Measurements from ENCODE around the gene POLR1A.

The POLR1A gene

DNA sequence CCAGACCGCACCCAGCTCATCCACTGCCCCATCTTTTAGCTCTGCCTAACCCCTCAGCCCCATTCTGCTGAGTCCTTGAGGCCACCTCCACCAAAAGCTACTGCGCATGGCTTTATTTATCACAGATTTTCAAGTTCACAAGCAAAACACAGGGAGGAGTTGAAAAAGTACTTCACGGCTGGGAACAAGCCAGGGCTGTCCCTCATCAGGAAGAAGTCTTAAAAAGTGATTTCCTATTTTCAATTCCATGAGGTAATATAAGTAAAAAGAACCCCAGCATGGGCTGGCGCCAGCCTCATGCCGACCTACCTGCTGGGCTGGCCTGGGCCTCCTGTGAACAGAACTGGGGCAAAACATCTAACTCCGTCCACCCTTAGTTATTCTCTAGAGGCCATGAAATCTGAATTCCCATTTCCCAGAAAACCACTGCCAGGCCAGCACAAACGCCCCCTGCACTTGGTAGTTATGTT, 69.0 kb downstream of the POLR1A start:
- no peak for DNase-seq

DNA sequence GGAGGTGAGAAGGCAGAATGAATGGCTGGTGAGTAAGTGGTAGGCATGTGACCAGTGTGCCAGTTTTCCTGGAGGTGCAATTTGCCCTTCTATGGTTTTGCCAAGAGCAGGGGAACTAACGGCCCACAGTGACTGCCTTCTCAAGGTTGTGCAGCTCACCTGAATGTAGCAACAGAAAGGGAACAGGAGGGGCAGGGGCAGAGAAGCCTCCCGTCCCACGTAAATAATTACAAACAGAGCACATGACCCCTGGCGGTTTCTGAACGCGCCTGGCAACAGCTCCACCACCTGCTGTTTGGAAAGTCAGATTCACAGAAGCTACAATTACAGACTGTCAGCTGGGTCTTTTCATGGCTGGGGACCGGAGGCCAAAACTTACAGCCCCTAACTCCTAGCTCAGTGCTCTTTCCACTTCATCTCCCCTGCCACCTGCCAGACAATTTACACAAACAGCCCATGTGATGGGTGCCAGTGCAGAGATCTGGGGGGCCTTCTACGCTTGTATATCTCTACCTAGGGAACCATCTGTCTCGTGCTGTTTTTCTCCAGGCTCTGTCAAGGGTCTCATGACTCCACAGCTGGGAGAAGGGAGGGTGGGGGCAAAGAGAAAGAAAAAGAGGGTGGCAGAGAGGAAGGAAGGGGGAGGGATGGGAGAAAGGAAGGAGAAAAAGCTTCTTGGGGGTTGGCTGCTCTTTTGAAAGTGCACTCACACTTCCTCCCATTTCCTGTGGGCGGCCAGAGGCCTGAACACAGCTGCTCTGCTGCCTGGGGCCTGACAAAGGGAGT, 69.6 kb downstream of the POLR1A start:
- DNase-seq, result peak; percentile 50

DNA sequence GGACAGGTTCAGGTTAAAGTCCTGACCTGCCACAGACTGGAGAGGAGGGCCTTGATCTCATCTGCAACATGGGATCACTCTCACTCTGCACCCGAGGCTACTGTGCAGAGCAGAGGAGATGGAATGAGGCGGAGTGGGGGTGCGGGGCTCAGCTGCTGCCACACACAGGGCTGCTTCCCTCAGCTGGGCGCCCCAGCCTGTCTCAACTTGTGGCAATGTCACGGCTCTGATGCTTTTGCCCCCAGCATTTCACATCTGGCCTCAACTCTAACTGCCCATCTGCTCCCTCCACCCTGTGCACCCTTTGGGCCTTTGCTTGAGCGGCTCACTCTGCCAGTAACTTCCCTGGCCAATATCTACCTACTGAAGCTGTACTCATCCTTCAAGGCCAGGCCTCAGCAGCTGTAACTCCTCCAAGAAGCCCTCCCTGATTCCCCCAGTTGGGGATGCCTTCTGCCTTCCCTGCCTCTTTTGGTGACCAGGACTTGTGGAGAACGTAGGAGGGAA, 70.3 kb downstream of the POLR1A start:
- DNase-seq, result no peak

DNA sequence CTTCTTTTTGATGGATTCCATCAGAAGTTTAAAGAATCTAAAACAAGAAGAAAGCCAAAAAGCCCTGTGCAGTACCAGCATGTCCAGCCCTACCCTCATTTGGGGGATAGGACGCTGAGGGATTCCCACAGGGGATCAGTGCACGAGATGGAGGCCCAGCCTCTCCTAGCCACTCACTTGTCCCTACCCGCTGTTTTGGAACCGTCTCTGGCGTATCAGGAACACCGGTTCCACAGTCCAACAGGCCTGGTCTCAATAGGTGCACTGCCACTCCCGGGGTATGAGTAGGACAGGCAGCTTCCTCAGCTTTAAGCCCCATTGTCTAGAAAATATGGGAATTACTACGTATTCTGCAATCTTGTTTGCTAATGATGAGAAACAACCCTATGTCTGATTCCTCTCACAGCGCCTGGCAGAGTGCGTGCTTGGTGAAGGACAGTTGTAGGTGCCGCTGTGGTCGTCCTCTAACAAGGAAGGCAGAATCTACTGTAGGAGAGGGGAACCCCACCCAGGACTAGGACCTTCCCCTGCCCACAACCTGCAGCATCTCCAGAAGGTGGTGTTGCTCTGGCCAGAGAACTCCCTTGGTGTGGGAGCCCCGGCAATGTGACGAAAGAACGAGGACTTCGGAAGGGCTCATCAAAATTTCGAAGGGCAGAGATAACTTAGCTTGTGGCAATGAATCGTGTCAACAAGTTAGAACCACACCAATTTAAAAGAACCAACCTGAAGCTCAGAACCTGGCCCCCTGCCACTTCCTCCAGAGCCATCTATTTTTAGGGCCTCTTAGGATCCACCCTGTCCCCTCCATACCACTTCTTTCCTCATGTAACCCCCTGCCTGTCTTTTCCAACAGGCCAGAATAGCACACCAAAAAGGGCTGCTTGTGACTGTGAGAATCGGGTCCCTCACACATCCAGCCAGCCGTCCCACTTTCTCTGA, 71.7 kb downstream of the POLR1A start:
- DNase-seq, result no peak

DNA sequence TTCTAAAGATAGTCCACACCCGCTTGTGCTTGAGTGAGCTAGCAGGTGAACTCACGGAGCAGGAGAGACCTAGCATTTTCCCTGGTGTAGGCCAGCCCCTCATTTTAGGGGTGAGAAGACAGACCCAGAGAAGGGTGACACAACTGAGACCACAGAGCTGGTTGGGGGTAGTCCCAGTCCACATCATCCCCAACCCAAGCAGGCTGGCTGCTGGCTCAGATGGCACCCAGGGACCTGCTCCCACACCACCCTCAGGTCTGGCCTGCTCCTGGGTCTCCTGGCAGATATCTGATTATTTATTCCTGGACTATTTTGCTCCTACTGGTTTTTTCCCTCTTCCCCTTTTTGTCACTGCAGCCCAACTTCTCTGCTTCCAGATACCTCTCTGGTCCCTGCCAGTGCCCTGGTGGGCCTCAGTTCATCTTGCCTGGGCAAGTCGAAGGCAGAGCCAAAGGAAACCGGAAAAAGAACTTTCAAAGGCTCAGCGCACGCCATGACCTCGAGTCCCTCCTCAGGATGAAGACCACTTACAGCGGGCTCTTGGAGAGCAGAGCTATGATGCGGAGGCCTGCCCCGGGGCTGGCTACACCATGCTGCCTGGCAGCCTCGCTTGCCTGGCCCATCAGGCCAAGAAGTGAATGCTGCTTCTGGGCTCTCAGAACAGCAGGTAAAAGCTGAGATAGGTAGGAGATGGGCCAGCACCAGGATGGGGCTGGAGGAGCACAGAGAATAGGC, 72.7 kb downstream of the POLR1A start:
- no peak for DNase-seq

DNA sequence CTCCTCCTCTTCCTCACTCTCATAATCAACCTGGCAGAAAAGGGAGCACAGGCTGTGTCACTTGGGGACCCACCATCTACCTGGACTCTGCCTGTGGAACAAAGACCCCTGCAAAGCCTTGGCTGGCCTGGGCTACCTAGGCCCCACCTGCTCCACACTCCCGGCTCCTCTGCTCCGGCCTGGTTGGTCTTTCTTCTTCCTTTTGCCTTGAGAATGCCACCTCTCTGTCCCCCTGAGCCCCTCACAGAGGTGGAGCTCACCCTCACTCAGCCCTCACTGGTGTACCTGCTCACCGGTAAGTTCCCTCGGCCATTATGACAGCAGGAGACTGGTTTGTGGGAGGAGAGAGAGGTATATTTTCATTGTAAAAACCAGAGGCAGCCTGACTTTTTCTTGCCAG, 74.1 kb downstream of the POLR1A start:
- DNase-seq, result no peak

DNA sequence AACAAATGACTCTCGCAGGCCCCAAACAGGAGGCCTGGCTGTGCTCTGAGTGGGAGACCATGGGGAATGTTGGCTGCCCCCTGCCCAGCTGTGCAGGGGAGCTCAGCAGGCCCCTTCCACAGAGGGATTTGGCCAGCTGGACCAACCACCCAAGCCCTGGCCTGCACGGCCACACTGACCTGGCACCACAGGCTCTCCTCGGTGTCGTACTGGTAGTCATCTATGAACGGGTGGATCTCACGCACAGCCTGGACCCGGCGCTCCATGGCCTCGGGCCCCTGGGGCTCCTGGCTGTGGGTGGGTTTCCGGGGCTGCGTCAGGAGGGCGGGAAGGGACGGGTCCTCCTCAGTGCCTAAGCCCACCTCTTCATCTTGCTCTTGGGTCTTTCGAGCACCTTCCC, 74.5 kb downstream of the POLR1A start:
- DNase-seq, result no peak

DNA sequence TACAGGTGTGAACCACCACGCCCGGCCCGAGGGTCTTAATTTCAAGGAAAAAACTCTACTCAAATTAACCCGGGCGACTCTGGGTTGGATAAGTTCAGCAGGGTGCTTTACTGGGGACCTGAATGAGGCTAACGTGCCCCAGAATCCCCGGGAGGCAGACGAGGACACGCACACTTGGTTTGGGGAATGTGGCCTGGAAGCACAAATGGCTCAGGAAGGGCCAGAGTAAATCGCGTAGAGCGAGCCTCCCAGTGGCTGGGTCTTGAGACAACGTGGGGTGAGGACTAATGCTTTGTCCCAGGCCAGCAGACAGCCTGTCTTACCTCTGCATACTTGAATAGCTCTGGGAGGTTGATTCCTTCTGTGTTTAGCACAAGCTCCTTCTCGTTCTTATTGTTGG, 75.8 kb downstream of the POLR1A start:
- DNase-seq, result no peak

DNA sequence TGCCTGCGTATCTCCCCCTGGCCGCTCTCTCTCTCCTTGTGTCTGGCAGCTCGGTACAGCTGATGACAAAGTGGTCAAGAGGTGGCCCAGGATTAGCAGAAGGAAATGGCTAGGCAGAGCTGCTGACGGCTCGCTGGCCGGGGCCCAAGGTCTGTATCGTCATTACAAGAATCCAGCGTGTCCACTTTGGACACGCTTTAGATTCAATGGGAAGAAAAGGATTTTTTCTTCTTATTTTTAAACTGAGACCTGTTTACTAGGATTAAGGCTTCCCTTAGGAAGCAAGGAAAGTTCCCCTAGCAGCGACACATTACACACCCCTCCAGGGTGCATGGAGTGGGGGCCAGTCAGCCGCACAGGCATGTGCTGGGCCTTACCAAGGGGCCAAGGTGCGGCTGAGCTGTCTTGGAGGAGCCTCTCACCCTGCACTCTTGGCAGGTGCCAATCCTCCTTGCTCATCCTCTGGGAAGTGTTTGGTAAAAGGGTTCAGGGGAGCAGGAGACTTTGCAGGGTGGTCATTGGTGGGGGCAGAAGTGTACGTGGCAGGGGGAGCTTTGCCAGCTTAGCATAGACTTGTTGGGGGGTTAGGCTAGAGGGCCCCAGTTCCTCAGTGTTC, 76.8 kb downstream of the POLR1A start:
- no peak for DNase-seq

DNA sequence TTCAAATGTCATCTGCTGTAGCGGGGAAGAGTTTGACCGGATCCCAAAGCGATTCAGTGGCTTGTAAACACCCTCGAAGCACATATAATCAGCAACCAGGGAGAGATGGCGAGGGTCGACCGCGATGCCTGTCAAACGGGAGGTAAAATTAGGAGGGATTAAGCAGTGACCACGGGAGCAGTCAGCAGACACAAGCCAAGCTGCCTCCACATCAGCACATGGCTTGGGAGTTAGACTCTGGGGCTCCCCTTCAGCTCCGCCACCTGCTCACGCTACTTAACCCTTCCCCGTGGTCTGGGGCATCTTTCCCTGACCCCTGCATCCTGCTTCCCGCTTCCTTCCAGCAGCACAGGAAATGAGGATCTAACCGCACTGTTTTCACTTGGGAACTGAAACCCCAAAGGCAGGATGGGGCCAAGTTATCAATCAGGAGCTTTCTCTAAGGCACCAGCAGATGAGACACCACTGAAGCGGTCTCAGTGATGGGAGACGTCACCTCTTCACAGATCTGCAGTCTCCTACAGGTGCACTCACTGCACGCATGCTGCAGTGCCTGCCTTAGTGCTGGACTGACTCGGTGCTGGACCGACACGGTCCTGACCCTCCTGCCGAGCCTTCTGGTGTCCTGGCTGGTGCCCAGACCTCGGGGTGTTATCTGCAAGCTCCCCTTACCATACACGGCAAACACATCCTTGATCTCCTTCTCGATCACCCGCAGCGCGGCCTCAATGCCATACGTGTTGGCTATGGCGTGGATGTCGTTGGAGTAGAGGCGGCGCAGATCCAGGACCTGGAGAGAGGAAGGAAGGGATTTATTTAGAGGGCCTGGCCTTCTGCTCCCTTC, 77.5 kb downstream of the POLR1A start:
- DNase-seq, result no peak

DNA sequence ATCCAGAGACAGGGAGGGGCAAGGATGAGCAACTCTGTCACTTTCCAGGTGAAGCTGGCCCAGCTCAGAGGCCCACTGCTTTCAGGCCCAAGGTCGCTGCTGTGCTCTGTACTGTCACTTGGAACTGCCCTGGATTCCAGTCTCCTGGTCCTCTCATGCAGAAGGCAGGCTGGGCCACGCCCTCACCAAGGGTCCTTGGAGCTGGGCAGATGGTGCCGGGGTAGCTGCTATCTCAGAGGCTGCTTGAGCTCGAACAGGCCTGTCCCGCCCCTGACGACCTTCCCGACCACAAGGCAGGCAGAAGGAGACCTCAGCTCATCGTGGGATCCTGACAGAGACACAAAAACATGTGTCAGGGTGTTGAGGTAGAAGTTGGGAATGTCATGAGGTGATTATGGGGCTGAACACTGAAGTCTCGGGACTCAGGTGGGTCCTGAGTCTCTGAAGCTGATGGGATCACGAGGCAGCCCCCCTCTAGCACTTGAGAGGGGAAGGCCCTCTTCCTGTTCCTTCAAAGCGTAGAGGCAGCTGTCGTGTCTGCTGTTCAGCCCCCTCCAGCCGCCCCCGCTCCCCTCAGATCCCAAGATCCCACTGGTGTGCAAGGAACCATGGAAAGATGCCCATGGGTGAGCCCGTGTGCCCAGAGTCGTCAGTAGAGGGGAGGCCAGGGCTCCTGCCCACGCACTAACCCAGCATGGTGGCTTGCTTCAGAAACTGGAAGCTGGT, 78.3 kb downstream of the POLR1A start:
- DNase-seq, result no peak

DNA sequence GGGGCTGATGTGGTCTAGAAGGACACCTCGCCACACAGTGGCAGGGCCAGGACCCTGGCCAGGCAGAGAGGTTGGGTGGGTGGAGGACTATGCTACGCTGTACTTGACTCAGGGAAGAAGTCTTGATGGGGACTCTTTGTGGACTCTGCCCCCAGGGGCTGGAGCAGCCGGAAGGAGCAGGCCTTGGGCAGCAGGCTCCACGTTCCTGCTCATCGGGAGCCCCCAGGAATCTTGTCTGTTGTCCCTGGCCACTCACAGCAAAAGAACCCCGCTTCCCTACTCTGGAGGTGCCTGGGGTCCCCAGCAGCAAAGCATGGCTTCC, 79.0 kb downstream of the POLR1A start:
- no peak for DNase-seq

DNA sequence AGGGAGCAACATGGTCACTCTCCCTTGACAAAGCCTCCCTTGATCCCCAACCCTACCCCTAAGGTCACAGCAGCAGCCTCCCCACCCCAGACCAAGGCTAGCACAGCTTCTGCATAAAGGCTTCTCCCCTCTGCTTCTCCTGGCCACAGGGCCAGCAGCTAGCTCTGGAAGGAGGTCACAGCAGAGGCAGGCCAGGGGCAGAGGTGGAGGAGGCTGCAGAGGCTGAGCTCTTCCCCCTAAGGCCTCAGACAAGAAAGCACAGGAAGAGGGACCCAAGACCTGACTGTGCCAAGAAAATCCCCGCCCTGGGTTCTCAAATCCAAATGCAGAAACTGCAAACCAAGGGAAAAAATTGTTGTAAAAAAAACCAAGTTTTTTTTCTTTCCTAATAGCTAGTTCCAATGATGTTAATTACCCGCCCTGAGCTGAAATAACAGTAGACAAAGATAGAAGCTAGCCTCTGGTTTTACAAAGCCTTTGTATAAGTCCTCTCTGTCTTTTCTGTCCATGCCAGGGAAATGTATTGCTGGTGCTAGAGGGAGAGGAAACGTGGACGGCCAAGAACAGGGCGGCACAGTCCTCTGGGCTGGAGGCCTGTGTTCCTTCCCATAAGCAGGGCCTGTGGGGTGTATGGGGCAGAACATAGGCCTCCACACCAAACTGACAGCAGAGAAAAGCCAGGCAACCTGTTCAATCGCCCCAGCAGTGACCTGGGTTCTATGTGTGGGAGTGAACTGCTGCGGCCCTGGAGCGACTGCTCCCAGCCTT, 79.5 kb downstream of the POLR1A start:
- DNase-seq, result no peak

DNA sequence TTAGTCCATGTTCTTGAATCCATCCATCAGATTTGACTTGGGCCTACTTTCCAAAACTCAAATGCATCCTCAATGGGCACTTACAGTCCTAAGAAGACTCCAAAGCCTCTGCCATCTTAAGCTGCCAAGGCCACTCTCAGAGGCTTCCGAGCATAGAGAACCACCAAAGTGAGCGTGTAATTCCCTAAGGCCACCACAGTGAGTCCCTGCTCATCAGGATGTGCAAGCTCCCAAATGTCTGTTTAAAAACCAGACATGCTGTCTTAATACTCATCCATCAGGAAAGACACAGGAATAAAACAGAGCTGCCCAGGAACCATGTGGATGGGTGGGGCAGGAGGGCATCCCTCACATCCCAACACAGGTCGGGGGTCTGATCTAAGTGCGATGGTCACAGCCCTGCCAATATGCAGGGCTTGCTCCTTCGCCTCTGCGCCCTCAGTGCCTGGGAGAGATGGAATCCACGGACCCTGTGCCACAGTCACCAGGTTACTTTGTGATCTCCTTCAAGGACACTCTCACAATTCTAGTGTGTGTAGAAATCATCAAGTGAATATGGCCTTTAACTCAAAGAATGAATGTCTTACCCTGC, 80.4 kb downstream of the POLR1A start:
- no peak for DNase-seq

DNA sequence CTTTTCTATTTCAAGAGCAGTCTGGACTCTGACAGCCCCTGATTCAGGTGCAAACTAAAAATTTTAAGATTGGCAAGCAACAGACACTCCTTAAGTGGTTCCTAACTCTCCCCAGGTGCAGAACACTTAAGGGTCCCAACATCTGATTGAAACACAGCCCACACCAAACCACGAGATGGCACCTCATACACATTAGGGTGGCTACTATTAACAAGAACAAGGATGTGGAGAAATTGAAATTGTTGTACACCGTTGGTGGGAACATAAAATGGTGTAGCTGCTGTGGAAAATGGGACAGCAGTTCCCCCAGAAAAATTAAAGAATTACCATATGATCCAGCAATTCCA, 82.3 kb downstream of the POLR1A start:
- DNase-seq, result no peak

DNA sequence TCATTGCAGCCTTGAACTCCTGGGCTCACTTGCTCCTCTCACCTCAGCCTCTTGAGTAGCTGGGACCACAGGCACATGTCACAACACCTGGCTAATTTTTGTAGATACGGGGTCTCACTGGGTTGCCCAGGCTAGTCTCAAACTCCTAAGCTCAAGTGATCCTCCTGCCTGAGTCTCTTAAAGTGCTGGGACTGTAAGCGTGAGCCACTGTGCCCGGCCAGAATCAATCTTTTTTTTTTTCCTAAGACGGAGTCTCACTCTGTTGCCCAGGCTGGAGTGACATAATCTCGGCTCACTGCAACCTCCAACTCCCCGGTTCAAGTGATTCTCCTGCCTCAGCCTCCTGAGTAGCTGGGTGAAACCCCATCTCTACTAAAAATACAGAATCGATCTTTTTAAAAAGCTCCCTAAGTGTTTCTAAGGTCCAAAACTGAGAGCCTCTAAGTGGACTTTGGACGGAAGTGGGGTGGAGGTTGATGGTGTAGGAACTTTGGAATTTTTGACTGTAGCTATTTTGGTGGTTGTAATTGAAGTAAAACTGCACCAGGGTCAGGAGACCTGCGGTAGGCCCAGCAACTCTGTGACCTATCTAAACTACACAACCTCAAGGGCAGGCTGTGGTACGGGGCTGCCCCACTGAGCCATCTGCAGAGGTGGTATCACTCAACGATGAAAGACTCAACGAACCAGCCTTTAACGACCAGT, 82.9 kb downstream of the POLR1A start:
- no peak for DNase-seq

DNA sequence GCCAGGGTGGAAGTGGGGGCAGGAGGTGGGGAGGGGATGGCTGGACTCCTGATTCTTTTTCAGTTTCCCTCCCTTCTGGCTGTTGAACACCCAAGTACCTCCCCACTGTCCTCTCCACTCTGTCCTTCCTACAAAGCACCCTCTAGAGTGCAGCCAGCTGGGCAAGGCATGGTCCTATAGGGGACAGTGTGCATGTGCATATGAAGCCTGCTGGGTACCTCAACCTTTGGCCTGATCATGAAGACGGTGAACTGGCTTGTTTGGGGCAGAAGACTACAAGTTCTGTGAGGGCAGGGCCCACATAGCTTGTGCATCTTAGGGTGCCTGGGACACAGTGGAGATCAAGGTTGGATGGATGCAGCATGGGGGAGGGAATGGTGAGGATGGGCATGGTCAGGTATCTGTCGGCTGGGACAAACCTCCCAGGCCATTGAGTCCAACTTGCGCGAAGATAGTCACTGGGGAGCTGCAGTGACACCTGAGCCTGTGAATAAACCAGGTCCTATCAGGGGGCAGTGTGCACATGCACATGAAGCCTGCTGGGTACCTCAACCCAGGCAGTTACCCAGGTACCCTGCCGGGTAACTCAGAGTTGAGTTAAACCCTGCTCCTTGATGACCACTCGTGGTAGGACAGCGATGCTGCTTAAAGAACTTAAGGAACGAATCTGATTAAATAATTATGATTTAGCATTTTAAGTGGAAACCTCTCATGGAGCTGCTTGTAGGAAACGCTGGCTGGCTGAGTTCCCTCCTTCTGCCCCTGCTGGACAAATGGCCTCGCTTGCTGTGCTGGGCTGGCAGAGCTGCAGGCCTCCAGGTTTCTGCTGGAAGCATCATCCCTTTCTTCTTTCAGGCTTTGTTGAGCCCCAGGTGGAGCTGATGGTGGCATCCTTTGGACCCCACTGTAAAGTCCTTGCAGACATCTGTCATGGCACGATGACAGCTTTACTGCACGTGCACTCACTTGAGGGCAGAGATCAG, 84.0 kb downstream of the POLR1A start:
- no peak for DNase-seq

DNA sequence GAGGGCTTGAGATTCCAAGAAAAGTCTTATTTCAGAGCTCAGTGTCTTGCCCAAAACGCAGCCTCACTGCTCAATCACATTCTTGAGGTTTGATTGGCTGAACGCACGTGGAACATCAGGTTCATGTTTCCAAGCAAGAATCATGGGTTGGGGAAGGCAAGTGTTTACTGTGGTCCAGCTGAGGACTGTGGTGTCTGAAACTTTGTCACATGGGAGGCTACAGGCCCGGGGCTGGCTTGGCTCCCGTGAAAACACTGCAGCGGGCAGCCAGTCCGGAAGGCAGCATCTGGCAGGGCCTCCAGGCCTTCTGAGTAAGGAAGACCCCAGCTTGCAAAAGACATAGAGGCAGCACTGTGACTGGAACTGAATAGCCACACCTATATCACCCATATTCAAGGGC, 84.7 kb downstream of the POLR1A start:
- DNase-seq, result no peak

Data from activated CD4-positive, alpha-beta T cell treated with anti-CD3 and anti-CD28 coated beads, Interleukin-2, amount 50 U/mL, for 4 hours (primary cell).